ENCODE results near the gene PPP4R3A. TPM values are rescaled to one million over a fixed set of nuclear protein-coding genes. Genes with fewer than 3 reads are reported as not detected.
"Not testable (repeated sequence)": the region's sequence is repeated elsewhere in the genome, so short reads cannot be mapped to it uniquely, and the experiment has no call there.

PPP4R3A gene
- total and polyA plus RNA-seq, 2 donors (not counting 1 experiment from before 2014, with no cell fraction given): 40.3 to 88.0 TPM

DNA sequence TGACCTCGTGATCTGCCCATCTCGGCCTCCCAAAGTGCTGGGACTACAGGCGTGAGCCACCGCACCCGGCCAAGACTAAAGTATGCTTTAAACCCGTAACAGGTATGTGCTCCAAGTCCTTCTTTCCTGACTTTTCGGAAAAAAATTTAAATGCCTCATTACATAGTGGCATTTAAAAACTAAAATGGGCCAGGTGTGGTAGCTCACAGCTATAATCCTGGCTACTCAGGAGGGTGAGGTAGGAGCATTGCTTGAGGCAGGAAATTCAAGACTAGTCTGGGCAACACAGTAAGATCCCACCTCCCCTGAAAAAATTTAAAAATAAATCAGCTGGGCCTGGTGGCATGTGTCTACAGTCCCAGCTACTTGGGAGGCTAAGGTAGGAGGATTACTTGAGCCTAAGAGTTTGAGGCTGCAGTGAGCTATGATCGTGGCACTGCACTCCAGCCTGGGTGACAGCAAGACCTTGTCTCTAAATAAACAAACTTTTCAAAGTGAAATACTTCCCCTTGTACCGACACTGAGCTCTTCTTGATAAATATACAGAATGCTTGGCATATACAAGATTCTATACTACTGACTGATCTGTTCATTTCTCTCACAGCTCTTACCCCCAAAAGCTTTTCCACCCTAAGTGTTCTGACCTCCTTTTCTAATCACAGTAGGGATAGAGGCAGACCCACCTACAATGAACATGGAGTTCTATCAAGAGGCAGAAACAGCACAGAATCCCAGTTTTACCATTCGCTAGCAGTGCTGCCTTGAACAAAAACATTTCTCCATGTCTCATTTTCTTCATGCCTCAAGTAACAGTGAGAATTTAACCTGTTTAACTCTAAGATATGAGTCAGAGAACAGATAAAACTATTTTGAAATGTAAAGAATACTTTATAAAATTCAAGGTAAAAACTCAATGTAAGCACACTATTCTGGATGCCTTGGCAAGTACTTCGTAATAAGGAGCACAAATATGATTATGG, 7.9 kb downstream of the PPP4R3A start:
- H2AFZ ChIP-seq (ENCODE audit: low read length): no peak overlapping the region
- no peaks in the 10 kb centered on the region for H3K4me1 ChIP-seq (ENCODE audit: control insufficient read depth, extremely low read depth, insufficient read depth, low read length)
- no peaks in the 10 kb centered on the region for H3K9me3 ChIP-seq (ENCODE audit: control insufficient read depth, insufficient read depth, low read depth, low read length)
- peaks cover 2% of the 10 kb centered on the region for H4K20me1 ChIP-seq (ENCODE audit: control insufficient read depth, extremely low read depth, insufficient read depth, low read length)
- H3K4me2 ChIP-seq (ENCODE audit: extremely low read depth, insufficient read depth, low read length): no peak overlapping the region
- H3K36me3 ChIP-seq (ENCODE audit: control insufficient read depth, insufficient read depth, low read length): peaks cover 4% of the 10 kb centered on the region
- H3K27ac ChIP-seq (ENCODE audit: insufficient read depth, low read length): no peak overlapping the region
- TF ChIP-seq CTCF (conservative IDR thresholded peaks at IDR 0.05 in 1 of 2, IDR thresholded peaks at IDR 0.05 in 1 of 2; ENCODE audit: low read depth in 1 of 2, low read length in 2 of 2): no peak
- no peak for TF ChIP-seq EZH2 (IDR thresholded peaks at IDR 0.05; ENCODE audit: low read length, missing control alignments)
- DNase-seq (ENCODE audit: low read depth in 2 of 2): no peak
- no peaks in the 10 kb centered on the region for H3K27me3 ChIP-seq (ENCODE audit: control insufficient read depth, insufficient read depth, low read length)
- H3K79me2 ChIP-seq (ENCODE audit: control insufficient read depth, insufficient read depth, low read length): peaks cover 95% of the 10 kb centered on the region
- no peak overlapping the region for H3K9ac ChIP-seq (ENCODE audit: insufficient read depth, low read length)
- H3K4me3 ChIP-seq (replicated peaks in 1 of 4; ENCODE audit: control extremely low read depth in 1 of 4, insufficient read depth in 1 of 4, low read depth in 3 of 4, low read length in 4 of 4): no peak overlapping the region

- Histone ChIP-seq H3K4me2 (ENCODE audit: extremely low read depth, insufficient read depth, low read length) (no peak overlapping the region), H3K4me1 (ENCODE audit: control insufficient read depth, extremely low read depth, insufficient read depth, low read length) (no peaks in the 10 kb centered on the region), H4K20me1 (ENCODE audit: control insufficient read depth, extremely low read depth, insufficient read depth, low read length) (peaks cover 2% of the 10 kb centered on the region), H3K9ac (ENCODE audit: insufficient read depth, low read length) (no peak overlapping the region), H3K27me3 (ENCODE audit: control insufficient read depth, insufficient read depth, low read length) (no peaks in the 10 kb centered on the region), H3K4me3 (replicated peaks in 1 of 4; ENCODE audit: control extremely low read depth in 1 of 4, insufficient read depth in 1 of 4, low read depth in 3 of 4, low read length in 4 of 4) (no peak overlapping the region), H3K9me3 (ENCODE audit: control insufficient read depth, insufficient read depth, low read depth, low read length) (no peaks in the 10 kb centered on the region), H3K36me3 (ENCODE audit: control insufficient read depth, insufficient read depth, low read length) (no peaks in the 10 kb centered on the region), H2AFZ (ENCODE audit: low read length) (no peak overlapping the region), H3K79me2 (ENCODE audit: control insufficient read depth, insufficient read depth, low read length) (peaks cover 96% of the 10 kb centered on the region), H3K27ac (ENCODE audit: insufficient read depth, low read length) (no peak overlapping the region)
- TF ChIP-seq CTCF (conservative IDR thresholded peaks at IDR 0.05 in 1 of 2, IDR thresholded peaks at IDR 0.05 in 1 of 2; ENCODE audit: low read depth in 1 of 2, low read length in 2 of 2): no peak
- no peak for TF ChIP-seq EZH2 (IDR thresholded peaks at IDR 0.05; ENCODE audit: low read length, missing control alignments)
- no peak for DNase-seq (ENCODE audit: low read depth in 2 of 2)
Measured at GRCh38 chr14:91501348-91501747, 8.8 kb downstream of the PPP4R3A start.

DNA sequence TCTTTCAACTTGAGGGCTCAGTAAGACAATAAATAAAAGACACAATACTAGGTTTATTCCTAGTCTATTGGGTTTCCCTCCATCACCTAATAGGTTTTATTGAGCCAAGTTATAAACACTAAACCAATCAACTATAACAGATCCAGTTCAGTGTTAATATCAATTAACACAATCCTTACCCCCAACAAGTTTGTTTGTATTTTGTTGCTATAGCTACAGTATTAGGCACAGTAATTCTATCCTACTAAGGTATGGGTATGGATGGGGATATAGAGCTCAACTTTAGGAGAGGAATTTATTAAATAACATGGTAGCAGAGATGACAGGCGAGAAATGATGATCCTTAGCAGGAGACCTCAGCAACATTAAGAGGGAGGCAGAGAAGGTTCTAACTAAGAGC, 13.3 kb downstream of the PPP4R3A start:
- Histone ChIP-seq H3K9me3 (ENCODE audit: control insufficient read depth, insufficient read depth, low read depth, low read length) (no peaks in the 10 kb centered on the region), H3K27ac (ENCODE audit: insufficient read depth, low read length) (no peak overlapping the region), H3K27me3 (ENCODE audit: control insufficient read depth, insufficient read depth, low read length) (no peaks in the 10 kb centered on the region), H3K4me2 (ENCODE audit: extremely low read depth, insufficient read depth, low read length) (no peak overlapping the region), H3K9ac (ENCODE audit: insufficient read depth, low read length) (no peak overlapping the region), H3K4me3 (replicated peaks in 1 of 4; ENCODE audit: control extremely low read depth in 1 of 4, insufficient read depth in 1 of 4, low read depth in 3 of 4, low read length in 4 of 4) (no peak overlapping the region), H3K4me1 (ENCODE audit: control insufficient read depth, extremely low read depth, insufficient read depth, low read length) (no peaks in the 10 kb centered on the region), H4K20me1 (ENCODE audit: control insufficient read depth, extremely low read depth, insufficient read depth, low read length) (peaks cover 6% of the 10 kb centered on the region), H3K36me3 (ENCODE audit: control insufficient read depth, insufficient read depth, low read length) (no peaks in the 10 kb centered on the region), H3K79me2 (ENCODE audit: control insufficient read depth, insufficient read depth, low read length) (peaks cover 95% of the 10 kb centered on the region), H2AFZ (ENCODE audit: low read length) (no peak overlapping the region)
- TF ChIP-seq CTCF (conservative IDR thresholded peaks at IDR 0.05 in 1 of 2, IDR thresholded peaks at IDR 0.05 in 1 of 2; ENCODE audit: low read depth in 1 of 2, low read length in 2 of 2) (no peak), EZH2 (IDR thresholded peaks at IDR 0.05; ENCODE audit: low read length, missing control alignments) (no peak)
- DNase-seq (ENCODE audit: low read depth in 2 of 2): no peak

DNA sequence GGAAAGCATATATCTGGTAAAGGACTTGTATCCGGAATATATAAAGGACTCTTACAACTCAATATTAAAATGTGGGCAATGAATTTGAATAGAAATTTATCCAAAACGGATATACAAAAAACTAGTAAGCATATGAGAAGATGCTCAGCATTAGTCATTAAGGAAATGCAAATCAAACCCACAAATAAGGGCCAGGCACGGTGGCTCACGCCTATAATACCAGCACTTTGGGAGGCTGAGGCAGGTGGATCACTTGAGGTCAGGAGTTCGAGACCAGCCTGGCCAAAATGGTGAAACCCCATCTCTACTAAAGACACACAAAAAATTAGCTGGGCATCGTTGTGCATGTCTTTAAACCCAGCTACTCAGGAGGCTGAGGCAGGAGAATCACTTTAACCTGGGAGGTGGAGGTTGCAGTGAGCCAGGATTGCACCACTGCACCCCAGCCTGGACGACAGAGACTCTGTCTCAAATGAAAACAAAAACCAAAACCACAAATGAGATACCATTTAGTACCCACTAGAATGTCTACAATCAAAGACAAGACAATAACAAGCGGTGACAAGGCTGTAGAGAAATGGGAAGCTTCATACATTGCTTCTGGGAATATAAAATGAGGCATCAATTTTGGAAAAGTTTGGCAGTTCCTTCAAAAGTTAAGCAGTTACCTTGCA, 15.6 kb downstream of the PPP4R3A start:
- H3K9ac ChIP-seq (ENCODE audit: insufficient read depth, low read length); H3K27ac ChIP-seq (ENCODE audit: insufficient read depth, low read length); H3K4me2 ChIP-seq (ENCODE audit: extremely low read depth, insufficient read depth, low read length); H2AFZ ChIP-seq (ENCODE audit: low read length); H3K27me3 ChIP-seq (ENCODE audit: control insufficient read depth, insufficient read depth, low read length); H4K20me1 ChIP-seq (ENCODE audit: control insufficient read depth, extremely low read depth, insufficient read depth, low read length); H3K9me3 ChIP-seq (ENCODE audit: control insufficient read depth, insufficient read depth, low read depth, low read length); H3K4me1 ChIP-seq (ENCODE audit: control insufficient read depth, extremely low read depth, insufficient read depth, low read length); DNase-seq (ENCODE audit: low read depth in 2 of 2); H3K4me3 ChIP-seq (replicated peaks in 1 of 4; ENCODE audit: control extremely low read depth in 1 of 4, insufficient read depth in 1 of 4, low read depth in 3 of 4, low read length in 4 of 4); H3K36me3 ChIP-seq (ENCODE audit: control insufficient read depth, insufficient read depth, low read length): not testable (repeated sequence)
- peaks cover 94% of the 10 kb centered on the region for H3K79me2 ChIP-seq (ENCODE audit: control insufficient read depth, insufficient read depth, low read length)
